Measurements from ENCODE around the gene NUP188.

- TF ChIP-seq, protein P1, sequence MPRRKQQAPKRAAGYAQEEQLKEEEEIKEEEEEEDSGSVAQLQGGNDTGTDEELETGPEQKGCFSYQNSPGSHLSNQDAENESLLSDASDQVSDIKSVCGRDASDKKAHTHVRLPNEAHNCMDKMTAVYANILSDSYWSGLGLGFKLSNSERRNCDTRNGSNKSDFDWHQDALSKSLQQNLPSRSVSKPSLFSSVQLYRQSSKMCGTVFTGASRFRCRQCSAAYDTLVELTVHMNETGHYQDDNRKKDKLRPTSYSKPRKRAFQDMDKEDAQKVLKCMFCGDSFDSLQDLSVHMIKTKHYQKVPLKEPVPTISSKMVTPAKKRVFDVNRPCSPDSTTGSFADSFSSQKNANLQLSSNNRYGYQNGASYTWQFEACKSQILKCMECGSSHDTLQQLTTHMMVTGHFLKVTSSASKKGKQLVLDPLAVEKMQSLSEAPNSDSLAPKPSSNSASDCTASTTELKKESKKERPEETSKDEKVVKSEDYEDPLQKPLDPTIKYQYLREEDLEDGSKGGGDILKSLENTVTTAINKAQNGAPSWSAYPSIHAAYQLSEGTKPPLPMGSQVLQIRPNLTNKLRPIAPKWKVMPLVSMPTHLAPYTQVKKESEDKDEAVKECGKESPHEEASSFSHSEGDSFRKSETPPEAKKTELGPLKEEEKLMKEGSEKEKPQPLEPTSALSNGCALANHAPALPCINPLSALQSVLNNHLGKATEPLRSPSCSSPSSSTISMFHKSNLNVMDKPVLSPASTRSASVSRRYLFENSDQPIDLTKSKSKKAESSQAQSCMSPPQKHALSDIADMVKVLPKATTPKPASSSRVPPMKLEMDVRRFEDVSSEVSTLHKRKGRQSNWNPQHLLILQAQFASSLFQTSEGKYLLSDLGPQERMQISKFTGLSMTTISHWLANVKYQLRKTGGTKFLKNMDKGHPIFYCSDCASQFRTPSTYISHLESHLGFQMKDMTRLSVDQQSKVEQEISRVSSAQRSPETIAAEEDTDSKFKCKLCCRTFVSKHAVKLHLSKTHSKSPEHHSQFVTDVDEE (CRISPR knock-in tag; IDR thresholded peaks at IDR 0.05): no peak
- TF ChIP-seq ZC3H10 (CRISPR knock-in tag; IDR thresholded peaks at IDR 0.05): no peak
- no peak for TF ChIP-seq TCF4 (CRISPR knock-in tag; IDR thresholded peaks at IDR 0.05; ENCODE audit: borderline replicate concordance)
- TF ChIP-seq ZFP30 (CRISPR knock-in tag; IDR thresholded peaks at IDR 0.05): no peak
- peak; percentile 84 for TF ChIP-seq ZFP3 (CRISPR knock-in tag; IDR thresholded peaks at IDR 0.05)
- no peak for TF ChIP-seq CSDC2 (CRISPR knock-in tag; IDR thresholded peaks at IDR 0.05)
These were observed 75.8 kb downstream of the NUP188 start for GRCh38 chr9:129023036-129023907.

Measured in SK-N-SH treated with all-trans-retinoic acid at 6 μM for 48 hours (cell line).